Endothelial cell of umbilical vein (primary cell): ENCODE results near the gene ZNF70. TPM values are rescaled to one million over a fixed set of nuclear protein-coding genes. Genes with fewer than 3 reads are reported as not detected.

Source experiments
- BruUV-seq: library from RNA; stranded (reverse); fragments of 400-500 nt; replicated peaks from 2 replicates; lab custom pipeline; 2021; lab: Mats Ljungman, UMichigan
- CTCF ChIA-PET: fragments of 300-600, 350-600 bp; sonication (Branson Sonifier 250); formaldehyde crosslinking; loops from one replicate; lab custom pipeline; 2021; ENCODE audit warnings: antibody characterized with exemption, inconsistent platforms; lab: Charles Lee
- POLR2A ChIA-PET: fragments of 300-600, 350-600 bp; sonication (Branson Sonifier 250); formaldehyde crosslinking; loops from one replicate; lab custom pipeline; 2021; ENCODE audit warnings: antibody characterized with exemption, inconsistent platforms; lab: Charles Lee
- DNase-seq: peaks from one replicate; pipeline ENCODE4 v3.0.0-alpha.2; 2011; ENCODE audit warnings: low read depth, low spot score
- FAIRE-seq: peaks from 2 replicates; lab custom pipeline; 2011; peaks lifted over from hg19 to GRCh38; lab: Jason Lieb, UNC
- H2AFZ ChIP-seq: 2 replicates; pipeline ENCODE4 v1.6.0; 2012; ENCODE audit warnings: low read depth, low read length, control low read depth, inconsistent platforms
- H3K27ac ChIP-seq: 2 replicates; pipeline ENCODE4 v1.5.1; 2011; ENCODE audit warnings: low read depth, mild to moderate bottlenecking, control low read depth, low read length, moderate library complexity; ENCODE audit not compliant: insufficient read depth
- H3K27me3 ChIP-seq, 2 experiments: 2 replicates each; pipeline versions ENCODE4 v1.6.0 to v1.6.1; 2011; ENCODE audit warnings: low read length in 2 of 2, mixed read lengths in 1 of 2; ENCODE audit not compliant: control insufficient read depth in 2 of 2, insufficient read depth in 2 of 2
- H3K36me3 ChIP-seq, 2 experiments: 2 replicates in 1 of 2; 3 replicates in 1 of 2; pipeline ENCODE4 v1.5.1; 2011; ENCODE audit warnings: low read length in 2 of 2, mild to moderate bottlenecking in 1 of 2, moderate library complexity in 1 of 2; ENCODE audit not compliant: control insufficient read depth in 2 of 2, insufficient read depth in 2 of 2; ENCODE audit errors: extremely low read depth in 1 of 2
- H3K4me1 ChIP-seq: 3 replicates; pipeline ENCODE4 v1.5.1; 2011; ENCODE audit warnings: mild to moderate bottlenecking, low read length; ENCODE audit not compliant: control insufficient read depth, insufficient read depth; ENCODE audit errors: extremely low read depth
- H3K4me2 ChIP-seq: 2 replicates; pipeline ENCODE4 v1.6.1; 2011; ENCODE audit warnings: low read length, control low read depth, mixed read lengths; ENCODE audit not compliant: insufficient read depth
- H3K4me3 ChIP-seq, 3 experiments: fragments of 200-600 bp in 1 of 3; sonication (generic), shearing (Covaris generic) in 1 of 3; replicated peaks in 1 of 3; 2 replicates each; pipeline ENCODE4 v1.5.1; 2011 to 2016; ENCODE audit warnings: control low read depth in 3 of 3, low read length in 3 of 3, mild to moderate bottlenecking in 2 of 3, inconsistent platforms in 1 of 3, low read depth in 1 of 3, moderate library complexity in 1 of 3; ENCODE audit not compliant: insufficient read depth in 1 of 3
- H3K79me2 ChIP-seq: 2 replicates; pipeline ENCODE4 v1.6.0; 2012; ENCODE audit warnings: low read length, inconsistent platforms; ENCODE audit not compliant: control insufficient read depth, insufficient read depth
- H3K9ac ChIP-seq: replicated peaks from 2 replicates; pipeline ENCODE3; 2011; ENCODE audit warnings: low read length, control low read depth; ENCODE audit not compliant: insufficient read depth; ENCODE audit errors: extremely low read depth
- H3K9me1 ChIP-seq: replicated peaks from 3 replicates; pipeline ENCODE4 v1.6.0; 2011; ENCODE audit warnings: mild to moderate bottlenecking, low read length; ENCODE audit not compliant: control insufficient read depth, insufficient read depth; ENCODE audit errors: extremely low read depth
- H3K9me3 ChIP-seq: replicated peaks from 2 replicates; pipeline ENCODE4 v1.5.1; 2012; ENCODE audit warnings: low read length, inconsistent platforms; ENCODE audit not compliant: control insufficient read depth, insufficient read depth
- H4K20me1 ChIP-seq: replicated peaks from 2 replicates; pipeline ENCODE3; 2011; ENCODE audit warnings: mild to moderate bottlenecking, low read length; ENCODE audit not compliant: control insufficient read depth, insufficient read depth; ENCODE audit errors: extremely low read depth
- CTCF ChIP-seq, 2 donors: IDR thresholded peaks; 1 replicate in 1 of 2; 2 replicates in 1 of 2; pipeline ENCODE4 v1.5.1; 2011; ENCODE audit warnings: low read length in 2 of 2, mild to moderate bottlenecking in 2 of 2, moderate library complexity in 2 of 2, control low read depth in 1 of 2, inconsistent platforms in 1 of 2, low read depth in 1 of 2; ENCODE audit not compliant: insufficient read depth in 1 of 2; ENCODE audit errors: extremely low read depth in 1 of 2
- EZH2 ChIP-seq: IDR thresholded peaks from 2 replicates; pipeline ENCODE4 v1.6.1; 2012; ENCODE audit warnings: borderline replicate concordance, low read depth, mild to moderate bottlenecking, moderate library complexity, low read length, inconsistent platforms; ENCODE audit not compliant: severe bottlenecking
- FOS ChIP-seq: IDR thresholded peaks from 2 replicates; pipeline ENCODE4 v1.6.1; 2011; ENCODE audit warnings: mild to moderate bottlenecking, low read length, moderate library complexity, borderline replicate concordance; ENCODE audit not compliant: insufficient read depth
- GATA2 ChIP-seq: IDR thresholded peaks from 2 replicates; pipeline ENCODE4 v1.7.0; 2011; ENCODE audit warnings: low read depth, mild to moderate bottlenecking, moderate library complexity, mixed read lengths, low read length; ENCODE audit not compliant: insufficient read length, insufficient read depth
- MAX ChIP-seq: IDR thresholded peaks from 2 replicates; pipeline ENCODE4 v1.6.1; 2011; ENCODE audit not compliant: insufficient read depth, insufficient read length
- POLR2A ChIP-seq: IDR thresholded peaks from 2 replicates; pipeline ENCODE4 v1.6.1; 2012; ENCODE audit warnings: low read depth, mild to moderate bottlenecking, control low read depth, low read length
- dilution Hi-C: fragments of 300-500 bp; cut with MboI; formaldehyde crosslinking; loops from one replicate; pipeline ENCODE4 v1.15.0; 2019; ENCODE audit warnings: low sequenced_read_pairs; ENCODE audit not compliant: extremely low pct_ligation_motif_present
- intact Hi-C: fragments of 100-400 bp; cut with micrococcal nuclease; formaldehyde crosslinking; loops from one replicate; pipeline ENCODE4 v1.10.0; 2022
- polyA plus RNA-seq, 4 experiments: library from polyadenylated mRNA; depleted of rRNA in 3 of 4; stranded (reverse) in 3 of 4; unstranded in 1 of 4; fragments of >200 nt; gene quantifications; 2 replicates each; pipeline versions ENCODE4 v1.2.1 to v1.2.3, GENCODE V29; 2011 to 2012; ENCODE audit warnings: missing spikeins in 1 of 4
- total RNA-seq: library from RNA; stranded (reverse); gene quantifications from 2 replicates; pipeline ENCODE4 v1.2.3, GENCODE V29; 2021

Gene ZNF70
- total and polyA plus RNA-seq, 2 donors (not counting 3 experiments of a cell fraction or from before 2014, with no cell fraction given): 1.9 to 6.2 TPM

- POLR2A ChIA-PET: no interaction called here
- no TSS peak for BruUV-seq
- TF ChIP-seq GATA2 (no peak), EZH2 (no peak), POLR2A (no peak)
- Histone ChIP-seq H3K9me3 (no peaks in the 10 kb centered on the region), H3K79me2 (peaks cover under 1% of the 10 kb centered on the region), H3K4me3 (no peak overlapping the region), H4K20me1 (no peaks in the 10 kb centered on the region), H3K36me3 (peaks cover 27% of the 10 kb centered on the region in 2 experiments), H3K9ac (no peak overlapping the region), H3K27ac (no peak overlapping the region), H3K4me2 (no peak overlapping the region), H3K4me1 (no peaks in the 10 kb centered on the region), H3K9me1 (no peaks in the 10 kb centered on the region), H3K27me3 (no peaks in the 10 kb centered on the region), H2AFZ (no peak overlapping the region)
- dilution Hi-C loops (no loop called here), intact Hi-C loops (no loop called here)
- FAIRE-seq (no peak), DNase-seq (no peak)
- CTCF ChIA-PET: no interaction called here
Observed at GRCh38 chr22:23709107-23709506, 41.8 kb downstream of the ZNF70 start.

GRCh38 chr22:23708270-23708669 lies 42.6 kb downstream of the ZNF70 start:
- Histone ChIP-seq H3K4me3 (no peak overlapping the region), H3K9ac (no peak overlapping the region), H3K27me3 (no peaks in the 10 kb centered on the region), H3K4me2 (no peak overlapping the region), H3K9me3 (no peaks in the 10 kb centered on the region), H4K20me1 (no peaks in the 10 kb centered on the region), H3K79me2 (peaks cover 4% of the 10 kb centered on the region), H2AFZ (no peak overlapping the region), H3K27ac (no peak overlapping the region), H3K4me1 (no peaks in the 10 kb centered on the region), H3K36me3 (peaks cover 22 to 25% of the 10 kb centered on the region in 2 experiments), H3K9me1 (no peaks in the 10 kb centered on the region)
- ChIA-PET POLR2A (no interaction called here), CTCF (no interaction called here)
- TF ChIP-seq POLR2A (no peak), GATA2 (no peak), MAX (no peak), FOS (no peak), CTCF (IDR thresholded peaks at IDR 0.05; ENCODE audit: extremely low read depth in 1 of 2, insufficient read depth in 1 of 2, low read depth in 1 of 2, low read length in 2 of 2) (no peak), EZH2 (no peak)
- DNase-seq (no peak), FAIRE-seq (no peak)
- no TSS peak for BruUV-seq
- dilution Hi-C loops (no loop called here), intact Hi-C loops (no loop called here)
